Suppressor macrophage (primary cell): ENCODE results near the gene ACSM3.
"Not testable (repeated sequence)": the region's sequence is repeated elsewhere in the genome, so short reads cannot be mapped to it uniquely, and the experiment has no call there.

ENCODE experiments used
- DNase-seq, 4 experiments: peaks; one replicate each; pipeline ENCODE4 v3.0.0-alpha.2; 2020 to 2022
- total RNA-seq, 17 experiments: gene quantifications; one replicate each; lab custom pipeline; 2026; ENCODE audit warnings: mixed read lengths in 6 of 17, inconsistent platforms in 3 of 17; lab: John Stamatoyannopoulos, UW

Gene ACSM3, protein sequence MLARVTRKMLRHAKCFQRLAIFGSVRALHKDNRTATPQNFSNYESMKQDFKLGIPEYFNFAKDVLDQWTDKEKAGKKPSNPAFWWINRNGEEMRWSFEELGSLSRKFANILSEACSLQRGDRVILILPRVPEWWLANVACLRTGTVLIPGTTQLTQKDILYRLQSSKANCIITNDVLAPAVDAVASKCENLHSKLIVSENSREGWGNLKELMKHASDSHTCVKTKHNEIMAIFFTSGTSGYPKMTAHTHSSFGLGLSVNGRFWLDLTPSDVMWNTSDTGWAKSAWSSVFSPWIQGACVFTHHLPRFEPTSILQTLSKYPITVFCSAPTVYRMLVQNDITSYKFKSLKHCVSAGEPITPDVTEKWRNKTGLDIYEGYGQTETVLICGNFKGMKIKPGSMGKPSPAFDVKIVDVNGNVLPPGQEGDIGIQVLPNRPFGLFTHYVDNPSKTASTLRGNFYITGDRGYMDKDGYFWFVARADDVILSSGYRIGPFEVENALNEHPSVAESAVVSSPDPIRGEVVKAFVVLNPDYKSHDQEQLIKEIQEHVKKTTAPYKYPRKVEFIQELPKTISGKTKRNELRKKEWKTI
- 0.07 to 4.1 (median 0.48) reads per million in 17 experiments for total RNA-seq

DNA sequence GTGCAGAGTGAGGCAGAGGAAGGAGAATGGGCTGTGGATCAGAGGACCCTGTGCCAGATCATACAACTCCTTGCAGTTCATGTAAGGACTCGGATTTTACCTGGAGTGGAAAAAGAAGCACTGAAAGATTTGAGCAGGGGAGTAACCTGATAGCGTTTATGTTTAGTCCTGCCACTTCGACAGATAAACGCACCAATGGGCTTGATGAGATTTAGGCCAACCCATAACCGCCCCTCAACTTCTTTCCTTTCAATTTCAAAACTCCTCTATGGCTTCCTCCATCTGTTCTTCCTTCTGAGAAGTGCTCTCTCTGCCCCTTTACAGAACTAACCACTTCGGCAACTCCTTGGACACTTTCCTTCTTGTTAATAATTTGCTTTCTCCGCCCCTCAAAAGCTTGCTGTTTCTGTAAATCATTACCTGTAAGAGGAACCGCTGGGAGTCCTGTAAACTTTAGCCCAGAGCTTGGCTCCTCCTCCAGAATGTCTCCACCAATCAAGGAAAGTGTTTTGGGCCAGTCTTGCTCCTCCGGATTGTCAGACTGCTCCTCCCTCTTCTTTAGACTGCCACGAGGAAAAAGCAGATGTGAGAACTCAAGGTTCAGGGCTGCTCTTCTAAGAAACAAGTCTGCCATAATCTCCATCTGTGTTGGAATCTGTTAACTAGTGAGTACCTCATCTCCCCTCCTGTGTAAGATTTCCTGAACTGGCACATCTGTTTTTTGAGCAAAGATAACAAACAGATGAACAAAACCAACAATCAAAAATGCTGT is at the start of gene ACSM3:
ACSM3 (plus strand) TSS at position 554 of the 772 bp plus-strand sequence. CDS start 6,021 bp downstream, outside the sequence.
- peak; percentile 79 to 91 (median 87) for DNase-seq

DNA sequence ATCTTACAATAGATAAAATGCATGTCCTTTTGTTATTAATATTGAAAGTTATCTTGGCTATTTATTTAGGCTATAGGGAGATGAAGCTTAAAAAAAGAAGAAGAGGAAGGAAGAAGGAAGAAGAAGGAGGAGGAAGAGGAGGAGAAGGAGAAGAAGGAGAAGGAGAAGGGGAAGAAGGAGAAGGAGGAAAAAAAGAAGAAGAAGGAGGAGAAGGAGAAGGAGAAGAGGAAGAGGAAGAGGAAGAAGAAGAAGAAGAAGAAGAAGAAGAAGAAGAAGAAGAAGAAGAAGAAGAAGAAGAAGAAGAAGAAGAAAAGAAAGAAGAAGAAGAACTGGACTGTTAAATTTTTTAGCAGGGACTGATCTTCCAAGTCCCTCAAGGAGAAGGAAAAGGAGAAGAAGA is 46.1 kb upstream of the ACSM3 start:
- DNase-seq = not testable (repeated sequence)

DNA sequence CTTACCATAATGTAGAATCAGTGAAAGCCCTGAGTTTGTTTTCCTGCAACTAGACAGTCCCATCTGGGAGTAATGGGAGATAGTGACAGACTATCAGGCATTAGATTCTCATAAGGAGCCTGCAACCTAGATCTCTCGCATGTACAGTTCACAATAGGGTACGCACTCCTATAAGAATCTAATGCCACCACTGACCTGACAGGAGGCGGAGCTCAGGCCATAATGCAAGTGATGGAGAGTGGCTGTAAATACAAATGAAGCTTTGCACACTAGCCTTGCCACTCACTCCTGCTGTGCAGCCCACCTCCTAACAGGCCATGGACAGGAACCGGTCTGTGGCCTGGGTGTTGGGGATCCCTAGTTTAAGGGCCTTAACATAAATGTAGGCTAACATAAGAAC is 43.6 kb upstream of the ACSM3 start:
- no peak for DNase-seq

DNA sequence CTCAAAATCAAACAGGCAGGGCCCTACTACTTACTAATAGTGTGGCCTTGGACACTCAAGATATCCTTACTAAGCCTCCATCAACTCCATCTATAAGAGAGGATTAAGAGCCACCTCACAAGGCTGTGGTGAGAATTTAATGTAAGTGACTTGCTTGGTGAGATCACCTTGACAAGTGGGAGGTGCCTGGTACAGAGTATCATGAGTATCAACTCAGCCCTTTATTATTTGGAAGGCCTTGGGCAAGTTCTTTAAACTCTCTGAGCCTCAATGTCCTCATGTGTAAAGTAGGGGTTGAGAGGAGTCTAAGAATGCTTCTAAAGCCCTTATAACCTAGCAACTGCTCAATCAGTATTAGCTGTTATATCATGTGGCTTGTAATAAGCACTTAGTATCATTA is 37.2 kb upstream of the ACSM3 start:
- no peak for DNase-seq

DNA sequence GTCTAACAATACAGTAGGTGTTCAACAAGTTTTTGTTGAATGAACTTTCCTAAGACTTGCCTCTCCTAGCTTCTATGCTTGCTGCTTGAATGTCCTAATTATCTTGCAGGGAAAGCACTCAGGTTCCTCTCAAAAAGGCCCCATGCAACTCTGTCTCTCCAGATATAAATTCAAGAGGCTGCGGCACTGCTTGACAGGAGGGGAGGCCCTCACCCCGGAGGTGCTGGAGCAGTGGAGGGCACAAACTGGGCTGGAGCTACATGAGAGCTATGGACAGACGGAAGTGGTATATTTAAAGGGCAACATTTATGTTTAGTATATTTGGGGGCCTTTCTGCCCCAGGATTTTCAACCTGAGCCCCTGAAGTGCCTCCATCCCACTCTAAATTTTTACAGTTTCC is 36.6 kb upstream of the ACSM3 start:
- no peak for DNase-seq

DNA sequence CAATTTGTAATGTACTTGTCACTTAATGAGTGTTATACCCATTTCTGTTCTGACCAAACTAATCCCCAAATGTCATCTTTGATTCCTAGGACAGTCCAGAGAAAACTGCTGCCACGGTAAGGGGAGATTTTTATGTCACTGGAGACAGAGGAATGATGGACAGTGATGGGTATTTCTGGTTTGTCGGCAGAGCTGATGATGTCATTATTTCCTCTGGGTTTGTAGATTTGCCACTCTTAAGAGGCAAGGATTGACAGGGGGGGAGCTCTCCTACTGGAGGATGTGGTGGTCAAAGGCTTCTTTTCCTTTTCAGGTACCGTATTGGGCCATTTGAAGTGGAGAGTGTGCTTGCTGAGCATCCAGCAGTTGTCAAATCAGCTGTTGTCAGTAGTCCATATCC is 34.7 kb upstream of the ACSM3 start:
- DNase-seq = no peak

DNA sequence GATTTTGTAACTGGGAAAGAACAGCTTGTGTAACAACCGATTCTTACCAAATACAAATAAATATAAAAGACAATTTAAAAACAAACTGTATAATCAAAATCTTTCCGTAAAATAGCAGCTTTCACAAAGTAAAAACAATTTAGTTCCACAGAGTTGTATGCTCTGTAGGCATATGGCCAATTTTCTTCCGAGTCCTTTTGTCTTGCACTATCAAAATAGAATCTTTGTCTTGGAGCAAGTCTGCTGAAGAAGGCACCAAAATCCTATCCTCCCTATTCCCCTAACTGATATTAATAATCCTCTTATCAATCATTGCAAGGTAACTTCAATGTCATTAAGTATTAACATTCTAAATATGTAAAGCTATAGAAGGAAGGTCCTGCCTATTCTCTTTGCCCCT is 29.8 kb upstream of the ACSM3 start:
- DNase-seq = no peak

DNA sequence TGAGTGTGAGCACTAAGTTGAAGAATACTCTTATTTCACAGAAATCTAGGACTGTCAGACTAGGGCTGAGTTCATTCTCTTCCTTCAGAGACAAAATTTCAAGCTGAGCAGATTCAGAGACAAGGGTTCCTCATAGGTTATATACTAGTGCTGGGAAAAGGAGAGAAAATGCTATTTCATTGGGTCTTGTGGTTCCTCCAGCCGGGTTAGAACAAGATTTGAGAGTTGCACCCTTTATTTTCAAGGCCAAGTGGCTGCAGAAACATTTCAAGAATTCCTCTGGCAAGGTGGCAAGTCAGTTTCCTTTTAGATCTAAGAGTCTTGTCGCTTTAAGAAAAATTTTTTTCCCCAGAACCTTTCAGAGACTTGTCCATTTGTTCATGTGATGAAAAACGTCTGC is 29.0 kb upstream of the ACSM3 start:
- DNase-seq = no peak

DNA sequence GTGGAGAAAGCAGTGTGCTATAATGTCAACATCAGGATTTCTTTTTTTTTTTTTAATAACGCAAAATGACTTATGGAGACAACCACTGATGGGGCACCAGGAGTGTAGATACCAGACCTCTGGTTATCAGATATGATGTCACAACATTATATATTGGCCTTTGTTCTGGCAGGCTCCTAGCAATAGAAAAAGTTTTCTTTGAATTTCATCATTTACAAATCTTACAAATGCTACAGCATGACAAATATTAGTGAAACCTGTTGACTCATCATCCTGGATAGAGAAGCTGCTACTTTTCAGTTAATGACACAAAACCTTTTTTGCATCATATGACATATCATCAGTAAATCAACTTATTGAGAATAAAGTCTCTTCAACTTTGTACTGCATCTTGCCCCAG is 28.3 kb upstream of the ACSM3 start:
- DNase-seq = peak in 2 of 4 experiments; percentile 46 to 54

DNA sequence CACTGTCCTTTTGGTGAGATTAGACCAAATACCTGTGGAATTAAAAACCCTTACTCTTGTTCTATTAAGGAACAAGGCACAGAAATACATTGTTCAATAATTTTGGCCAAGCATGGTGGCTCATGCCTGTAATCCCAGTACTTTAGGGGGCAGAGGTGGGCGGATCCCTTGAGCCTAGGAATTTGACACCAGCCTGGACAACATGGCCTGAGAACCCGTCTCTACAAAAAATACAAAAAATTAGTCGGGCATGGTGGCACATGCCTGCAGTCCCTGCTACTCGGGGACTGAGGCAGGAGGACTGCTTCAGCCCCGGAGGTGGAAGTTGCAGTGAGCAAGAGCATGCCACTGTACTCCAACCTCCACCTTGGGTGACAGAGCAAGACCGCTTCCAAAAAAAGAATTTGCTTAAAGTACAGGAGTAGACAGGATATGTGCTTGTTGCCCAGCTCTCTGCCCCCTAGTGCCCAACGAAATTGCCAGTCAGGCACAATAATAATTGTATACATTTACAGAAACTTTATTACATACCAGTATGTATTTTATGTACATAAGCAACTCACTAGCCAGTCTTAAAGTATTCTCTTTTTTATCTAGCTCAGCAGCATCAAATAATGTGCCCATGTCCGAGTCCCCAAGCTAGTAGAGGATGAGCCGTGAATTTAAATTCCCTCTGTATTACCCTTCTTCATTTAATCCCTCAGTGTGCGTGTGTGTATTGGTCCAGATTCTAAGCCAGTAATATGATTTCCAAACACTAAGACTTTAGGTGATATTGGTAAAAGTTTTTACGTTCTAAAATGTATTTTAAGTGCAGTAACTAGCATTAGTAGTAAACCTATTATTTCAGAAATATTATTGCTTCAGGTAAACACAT is 23.6 kb upstream of the ACSM3 start:
- peak; percentile 8 to 42 (median 26) for DNase-seq

DNA sequence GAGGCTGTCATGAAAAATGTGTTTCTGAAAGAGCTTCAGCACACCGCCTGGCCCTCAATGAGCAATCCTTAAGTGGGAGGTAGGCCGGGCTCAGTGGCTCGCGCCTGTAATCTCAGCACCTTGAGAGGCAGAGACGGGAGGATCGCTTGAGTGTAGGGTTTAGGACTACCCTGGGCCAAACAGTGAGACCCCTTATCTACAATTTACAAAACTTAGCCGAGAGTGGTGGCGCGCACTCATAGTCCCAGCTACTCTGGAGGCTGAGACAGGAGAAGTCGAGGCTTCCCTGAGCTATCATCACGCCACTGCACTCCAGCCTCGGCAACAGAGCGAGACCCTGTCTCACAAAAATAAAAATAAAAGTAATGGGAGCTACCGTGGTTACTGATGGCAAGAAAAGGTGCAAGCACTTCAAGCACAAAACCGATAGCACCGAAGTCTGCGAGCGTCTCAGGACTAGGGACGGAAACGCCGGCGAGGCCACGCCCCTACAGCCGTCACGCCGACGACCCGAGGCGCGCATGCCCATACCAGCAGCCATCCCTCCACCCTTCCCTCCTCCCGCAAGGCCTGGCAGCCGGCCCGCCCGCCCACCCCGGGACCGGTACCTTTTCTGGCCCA is 22.8 kb upstream of the ACSM3 start:
- peak; percentile 89 to 95 (median 92) for DNase-seq

DNA sequence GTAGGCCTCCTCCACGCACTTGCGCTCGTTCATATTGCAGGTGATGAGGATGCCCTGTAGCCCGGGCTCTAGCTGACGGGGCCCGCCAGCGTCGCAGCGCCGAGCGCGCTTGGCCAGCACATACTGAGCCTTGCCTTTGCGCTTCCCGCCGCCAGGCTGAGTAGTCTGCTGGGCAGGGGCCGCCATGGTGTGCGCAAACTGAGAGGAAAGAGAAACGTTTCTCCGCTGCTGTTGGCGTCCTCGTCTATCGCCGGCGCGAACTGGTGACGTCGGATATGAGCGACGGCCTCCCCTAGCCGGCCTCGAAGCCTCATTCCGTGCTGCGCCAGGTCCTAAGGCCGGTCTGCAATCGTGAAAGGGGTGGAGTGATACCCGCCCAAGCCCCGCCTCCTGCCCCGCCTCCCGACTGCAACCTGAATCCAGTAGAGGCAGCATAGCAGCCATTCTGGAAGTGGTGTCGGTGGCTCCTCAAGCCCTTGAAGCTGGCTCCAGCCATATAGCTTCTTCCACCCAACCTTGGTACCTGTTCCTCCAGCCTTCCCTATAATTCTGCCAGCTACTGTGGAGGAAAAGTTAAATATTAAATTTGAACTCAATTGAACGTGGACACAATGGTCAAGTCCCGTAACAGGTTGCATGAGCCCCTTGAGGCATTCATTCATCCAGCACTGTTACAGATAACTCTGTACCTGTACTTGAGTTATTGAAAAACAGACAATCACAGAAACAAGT is 22.1 kb upstream of the ACSM3 start, which contains the start of gene THUMPD1:
THUMPD1 (minus strand) TSS at position 265 of the 732 bp plus-strand sequence; CDS start at position 186, 79 bp downstream.
- peak; percentile 95 to 98 (median 97) for DNase-seq

DNA sequence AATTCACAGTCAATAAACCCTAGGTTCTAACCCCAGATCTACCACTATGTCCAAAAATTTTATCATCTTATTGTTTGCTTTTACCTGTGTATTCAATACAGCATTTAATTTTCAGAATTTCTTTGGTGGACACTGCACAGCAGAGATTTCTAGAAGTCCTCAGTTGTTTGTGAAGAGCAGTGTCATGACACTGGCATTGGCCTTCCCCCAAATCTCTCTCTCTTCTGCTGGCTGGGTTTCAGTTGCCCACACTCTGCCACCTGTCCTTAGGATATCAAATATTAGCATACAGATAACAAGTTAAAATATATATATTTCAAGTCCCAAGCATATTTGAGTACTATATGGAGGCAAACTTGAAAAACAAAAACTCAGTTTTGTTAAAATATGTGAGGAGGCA is 20.2 kb upstream of the ACSM3 start:
- DNase-seq = no peak

DNA sequence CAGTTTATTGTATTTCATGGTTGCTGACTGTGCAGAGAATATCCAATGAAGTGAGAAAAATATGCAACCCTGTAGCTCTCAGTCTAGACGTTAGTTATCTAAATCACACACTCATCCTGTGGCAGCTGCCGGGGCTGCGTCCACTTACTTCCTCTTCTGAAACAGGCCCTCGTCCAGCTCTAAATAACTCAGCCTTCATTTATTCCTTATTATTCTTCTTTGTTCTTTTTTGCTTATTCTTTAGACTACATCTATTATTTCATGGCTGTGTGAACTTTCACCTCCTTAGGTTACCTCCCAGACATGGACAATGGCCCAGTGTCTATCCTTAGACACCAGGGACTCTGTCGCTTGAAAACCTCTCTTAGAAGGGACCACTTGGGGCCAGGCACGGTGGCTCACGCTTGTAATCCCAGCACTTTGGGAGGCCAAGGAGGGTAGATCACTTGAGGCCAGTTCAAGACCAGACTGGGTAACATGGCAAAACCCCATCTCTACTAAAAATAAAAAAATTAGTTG is 18.8 kb upstream of the ACSM3 start:
- peak; percentile 44 to 77 (median 69) for DNase-seq

DNA sequence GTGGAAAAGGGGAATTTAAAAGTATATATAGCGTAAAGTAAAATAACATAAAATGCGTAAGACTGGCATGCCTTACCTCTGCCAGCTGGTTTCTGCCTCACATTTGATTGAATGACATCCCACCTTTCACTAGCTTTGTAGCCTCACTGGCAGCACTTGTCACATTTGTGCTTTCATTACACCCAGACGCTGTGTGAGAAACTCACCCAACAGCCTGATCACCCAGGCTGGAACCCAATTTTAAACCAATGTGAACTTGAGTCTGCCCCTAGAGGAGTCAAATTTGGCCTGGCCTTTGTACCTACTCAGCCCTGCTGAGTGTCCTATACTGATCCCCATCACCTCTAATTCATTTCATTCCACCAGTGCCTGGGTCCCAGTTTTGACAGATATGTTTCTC is 17.4 kb upstream of the ACSM3 start:
- no peak for DNase-seq

DNA sequence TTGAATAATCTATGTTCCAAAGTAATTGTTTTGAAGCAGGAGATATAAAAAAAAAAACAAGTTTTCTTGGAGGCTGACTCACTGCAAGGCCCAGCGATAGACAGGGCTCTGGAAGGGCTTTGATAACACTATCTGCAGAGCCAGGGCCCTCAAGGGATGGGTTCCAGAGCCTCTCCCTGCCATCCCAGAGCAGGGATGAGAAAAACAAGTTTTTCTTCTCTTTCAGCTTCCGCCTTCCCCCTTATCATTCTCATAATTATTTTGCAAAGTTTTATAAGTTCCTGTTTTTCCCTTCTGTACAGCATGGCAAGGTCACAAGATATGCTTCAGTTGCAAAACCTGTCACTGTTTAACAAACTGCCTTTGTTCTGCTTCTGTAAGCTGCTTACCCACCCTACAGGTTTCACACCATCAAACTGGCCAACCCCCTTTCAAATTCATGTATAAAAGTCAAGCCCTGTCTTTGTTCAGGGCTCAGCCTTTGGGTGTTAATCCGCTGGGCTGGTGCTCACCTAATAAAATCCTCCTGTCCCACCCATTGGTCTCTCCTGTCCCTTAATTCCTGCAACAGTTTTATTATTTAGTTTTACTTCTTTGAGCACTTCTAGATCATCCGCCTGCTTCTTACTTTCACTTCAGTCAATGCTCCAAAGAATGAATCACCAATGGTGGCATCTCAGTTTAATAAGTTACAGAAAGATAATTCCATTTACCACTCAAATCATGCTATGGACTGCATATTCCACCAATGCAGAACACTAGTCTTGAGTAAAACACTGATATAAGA is 16.6 kb upstream of the ACSM3 start:
- peak; percentile 42 to 80 (median 74) for DNase-seq

DNA sequence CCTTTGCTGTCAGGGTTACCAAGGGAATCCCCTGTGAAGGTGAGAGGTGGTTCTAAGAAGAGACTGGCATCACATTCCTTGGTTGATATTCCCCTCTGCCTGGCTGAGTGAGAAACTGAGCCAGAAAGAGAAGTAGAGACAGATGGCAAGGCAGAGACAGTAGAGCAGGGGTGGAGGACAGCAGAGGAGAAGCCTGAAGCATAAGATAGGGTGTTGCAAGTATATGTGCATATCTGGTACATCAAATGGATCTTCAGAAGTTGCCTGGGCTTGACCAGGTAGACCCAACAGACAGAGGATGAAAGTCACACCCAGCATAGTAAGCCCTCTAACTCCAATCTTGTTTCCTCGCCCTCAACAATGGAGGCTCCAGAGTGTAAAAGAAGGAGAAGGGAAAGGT is 14.3 kb upstream of the ACSM3 start:
- no peak for DNase-seq

DNA sequence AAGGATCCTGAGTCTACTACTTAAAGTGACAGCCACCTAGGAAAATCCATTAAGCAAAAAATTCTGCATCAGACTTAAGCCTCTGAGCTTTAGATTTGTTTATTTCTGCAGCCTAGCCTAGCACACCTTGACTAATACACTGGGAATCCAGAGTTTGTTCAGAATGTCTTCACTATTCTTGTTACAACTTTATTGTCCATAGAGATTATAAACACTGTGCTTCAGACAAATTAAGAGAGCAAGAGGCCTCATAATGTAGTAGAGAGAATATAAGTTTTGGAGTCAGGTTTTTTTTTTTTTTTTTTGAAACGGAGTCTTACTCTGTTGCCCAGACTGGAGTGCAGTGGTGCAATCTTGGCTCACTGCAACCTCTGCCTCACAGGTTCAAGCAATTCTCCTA is 13.3 kb upstream of the ACSM3 start:
- DNase-seq = no peak

DNA sequence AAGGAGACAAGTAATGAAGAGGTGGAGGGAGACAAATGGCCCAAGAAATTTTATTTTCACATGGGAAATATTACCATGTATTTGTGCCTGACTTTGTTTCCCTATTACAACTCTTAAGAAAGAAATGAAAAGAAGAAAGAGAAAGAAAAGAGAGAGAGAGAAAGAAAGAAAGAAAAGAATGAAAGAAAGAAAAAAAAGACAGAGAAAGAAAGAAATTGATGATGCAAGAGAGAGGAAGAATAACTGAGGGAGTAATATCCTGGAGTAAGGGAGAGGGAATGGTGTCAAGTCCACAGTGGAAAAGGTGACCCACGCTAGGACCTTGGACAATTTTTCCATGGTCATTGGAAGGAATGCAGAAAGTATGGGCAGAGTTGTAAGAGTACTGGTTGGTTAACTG is 10.1 kb upstream of the ACSM3 start:
- DNase-seq = no peak

DNA sequence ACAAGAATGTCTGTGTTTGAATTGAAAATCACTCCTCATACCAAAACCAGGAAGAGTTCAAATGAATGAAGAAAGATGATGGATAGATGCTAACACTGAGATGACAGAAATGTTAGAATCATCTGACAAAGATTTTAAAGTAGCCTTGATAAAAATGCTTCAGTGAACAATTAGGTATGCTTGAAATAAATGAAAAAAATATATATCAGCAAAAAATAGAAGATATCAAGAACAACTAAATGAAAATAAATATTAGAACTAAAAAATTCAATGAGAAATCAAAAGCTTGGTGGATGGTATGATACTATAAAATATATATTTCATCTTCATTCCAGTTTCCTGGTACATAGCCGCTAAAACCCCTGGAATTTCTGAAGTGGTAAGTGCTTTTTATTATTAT is 8.6 kb upstream of the ACSM3 start:
- DNase-seq = no peak
